ENCODE data around the gene PGAM1. TPM values are rescaled to one million over a fixed set of nuclear protein-coding genes. Genes with fewer than 3 reads are reported as not detected.
"Not testable (repeated sequence)": the region's sequence is repeated elsewhere in the genome, so short reads cannot be mapped to it uniquely, and the experiment has no call there.

PGAM1 gene
- total RNA-seq, 1 donor from 2014 or later: 433 TPM

DNA sequence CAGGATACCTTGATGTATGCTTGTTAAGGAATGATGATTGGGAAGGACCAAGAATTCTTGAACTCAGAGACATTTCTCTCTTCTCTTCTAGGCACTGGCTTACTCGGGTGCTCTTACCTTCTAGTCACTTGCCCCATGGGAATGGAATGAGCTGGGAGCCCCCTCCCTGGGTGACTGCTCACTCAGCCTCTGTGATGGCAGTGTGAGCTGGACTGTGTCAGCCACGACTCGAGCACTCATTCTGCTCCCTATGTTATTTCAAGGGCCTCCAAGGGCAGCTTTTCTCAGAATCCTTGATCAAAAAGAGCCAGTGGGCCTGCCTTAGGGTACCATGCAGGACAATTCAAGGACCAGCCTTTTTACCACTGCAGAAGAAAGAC is 30.7 kb downstream of the PGAM1 start:
- no peak for DNase-seq (ENCODE audit: low read depth)

DNA sequence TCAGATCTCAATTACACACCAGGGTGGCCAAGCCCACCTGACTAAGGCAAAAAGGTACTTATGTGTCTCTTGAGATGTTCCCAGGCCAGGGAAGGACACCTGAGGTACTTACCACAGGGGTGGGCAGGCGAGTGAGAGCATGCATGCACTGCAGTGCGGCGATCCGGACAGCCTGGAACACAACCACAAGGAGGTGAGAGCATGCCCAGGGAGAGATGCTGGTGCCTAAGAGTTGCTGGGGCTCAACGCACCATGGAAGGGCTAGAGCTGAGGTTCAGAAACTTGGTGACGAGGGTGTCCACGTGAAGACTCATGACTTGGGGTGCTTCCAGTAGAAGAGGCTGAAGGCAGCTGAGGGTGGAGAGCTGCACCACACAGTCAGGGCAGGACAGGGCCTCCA is 33.1 kb downstream of the PGAM1 start:
- no peak for DNase-seq (ENCODE audit: low read depth)

DNA sequence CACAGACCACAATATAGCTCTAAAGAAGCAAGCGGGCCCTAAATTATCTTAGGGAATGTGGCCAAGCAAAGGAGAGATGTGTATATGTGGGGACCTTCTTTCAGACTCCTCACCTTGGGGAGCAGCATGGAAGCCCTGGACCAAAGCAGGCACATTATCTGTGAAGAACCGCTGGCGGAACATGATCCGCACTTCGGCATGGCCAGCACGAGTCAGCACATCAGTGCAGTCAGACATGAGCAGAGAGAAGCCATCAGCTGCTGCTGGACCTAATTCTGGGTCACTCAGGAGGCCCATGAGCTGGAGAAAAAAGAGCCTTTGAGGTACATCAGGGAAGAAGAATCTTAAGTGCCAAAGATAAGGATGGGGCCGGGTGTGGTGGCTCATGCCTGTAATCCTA is 33.9 kb downstream of the PGAM1 start:
- no peak for DNase-seq (ENCODE audit: low read depth)

DNA sequence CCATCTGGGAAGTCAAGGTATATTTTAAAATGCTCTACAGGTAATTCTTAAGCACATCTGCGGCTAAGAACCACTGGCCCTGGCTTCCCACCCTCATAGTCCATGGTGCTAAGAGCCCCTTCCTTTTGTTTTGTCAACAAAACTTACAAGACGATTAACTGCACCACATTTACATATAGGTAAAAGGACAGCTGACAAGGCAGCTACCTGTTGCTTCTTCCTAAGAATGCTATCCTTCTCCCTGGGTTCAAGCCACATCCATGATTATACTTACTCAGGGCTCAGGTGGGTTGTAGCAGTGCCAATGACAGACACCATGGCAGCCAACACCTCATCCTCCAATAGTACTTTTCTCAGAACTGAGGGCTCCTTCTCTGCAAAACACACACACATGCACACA is 36.3 kb downstream of the PGAM1 start:
- no peak for DNase-seq (ENCODE audit: low read depth)

DNA sequence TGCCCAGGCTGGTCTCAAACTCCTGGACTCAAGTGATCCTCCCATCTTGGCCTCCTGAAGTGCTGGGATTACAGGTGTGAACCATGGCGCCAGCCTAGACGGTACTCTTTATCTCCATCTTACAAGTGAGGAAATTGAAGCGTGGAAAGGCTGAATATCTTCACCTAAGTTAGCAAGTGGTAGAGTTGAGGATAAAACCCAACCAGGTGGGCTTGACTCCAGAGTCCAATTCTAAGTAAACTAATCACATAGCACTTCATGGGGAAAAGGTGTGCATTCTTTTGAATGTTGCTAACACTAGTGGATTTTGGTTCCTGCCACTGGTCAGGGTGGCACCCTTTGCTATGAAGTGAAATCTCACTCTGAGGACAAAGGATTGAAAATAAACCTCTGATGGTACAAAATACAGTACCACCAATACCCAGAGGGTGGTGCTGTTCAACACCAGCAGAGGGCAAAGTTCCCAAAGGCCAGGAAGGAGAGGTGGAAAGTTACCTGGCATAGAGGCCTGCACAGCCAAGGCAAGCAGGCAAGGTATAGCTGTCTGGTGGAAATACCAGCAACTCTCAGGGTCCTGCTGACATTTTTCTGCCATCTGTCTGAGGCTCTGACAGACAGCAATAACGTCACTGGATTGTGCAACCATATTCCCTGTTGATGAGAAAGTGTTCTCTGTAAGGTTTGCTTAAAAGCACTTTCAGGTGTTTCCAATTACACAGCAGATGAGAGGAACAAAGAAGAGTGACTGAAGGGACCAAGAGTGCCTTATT is 37.6 kb downstream of the PGAM1 start:
- peak; percentile 60 for DNase-seq (ENCODE audit: low read depth)

DNA sequence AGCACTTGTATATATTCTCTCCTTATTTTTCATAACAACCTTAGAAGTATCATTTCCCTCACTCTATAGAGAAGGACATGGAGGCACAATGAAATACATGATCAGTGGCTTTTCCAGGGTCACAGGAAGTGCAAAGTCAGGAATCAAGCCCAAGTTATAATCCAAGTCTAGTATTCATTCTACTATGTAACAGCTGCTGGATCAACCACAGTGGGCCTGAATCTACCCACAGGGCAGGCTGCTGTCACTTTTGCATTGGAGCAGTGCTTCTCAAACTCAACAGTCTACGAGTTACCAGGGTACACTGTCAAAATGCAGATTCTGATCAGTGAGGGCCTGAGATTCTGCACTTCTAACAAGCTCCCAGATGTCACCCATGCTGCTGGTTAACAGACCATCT is 38.2 kb downstream of the PGAM1 start:
- DNase-seq (ENCODE audit: low read depth): no peak

DNA sequence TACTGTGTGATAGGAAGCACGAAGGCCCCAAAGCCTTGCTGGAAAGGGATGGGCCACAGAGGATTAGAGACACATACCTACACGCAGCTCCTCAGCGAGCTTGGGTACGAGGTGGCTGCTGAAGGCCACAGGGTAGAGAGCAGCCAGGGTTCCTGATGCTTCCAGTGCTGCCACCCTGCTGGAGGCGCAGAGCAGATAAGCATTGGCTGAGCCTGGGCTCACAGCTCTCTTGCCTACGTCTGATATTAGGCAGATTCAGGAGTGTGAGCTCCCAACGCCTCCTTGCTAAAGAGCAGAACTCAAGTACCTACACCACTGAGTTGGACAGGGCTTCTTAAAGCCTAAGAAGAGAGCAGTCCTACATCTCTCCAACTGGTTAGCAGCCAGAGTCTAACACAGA is 40.0 kb downstream of the PGAM1 start:
- DNase-seq (ENCODE audit: low read depth): no peak

DNA sequence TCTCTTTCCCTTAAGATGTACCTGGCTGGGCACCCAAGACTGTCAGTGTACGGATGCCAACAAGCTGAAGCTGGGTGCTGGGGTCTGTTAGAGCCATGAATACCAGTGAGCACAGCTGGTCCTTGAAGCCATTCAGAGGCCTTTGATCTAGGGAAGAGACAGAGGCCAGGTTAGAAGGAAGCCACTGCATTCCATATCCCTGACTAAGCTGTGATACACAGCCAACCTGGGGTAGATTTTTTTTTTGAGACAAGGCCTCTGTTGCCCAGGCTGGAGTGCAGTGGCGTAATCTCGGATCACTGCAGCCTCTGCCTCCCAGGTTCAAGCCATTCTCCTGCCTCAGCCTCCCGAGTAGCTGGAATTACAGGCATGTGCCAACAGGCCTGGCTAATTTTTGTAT is 40.8 kb downstream of the PGAM1 start:
- peak; percentile 56 for DNase-seq (ENCODE audit: low read depth)

DNA sequence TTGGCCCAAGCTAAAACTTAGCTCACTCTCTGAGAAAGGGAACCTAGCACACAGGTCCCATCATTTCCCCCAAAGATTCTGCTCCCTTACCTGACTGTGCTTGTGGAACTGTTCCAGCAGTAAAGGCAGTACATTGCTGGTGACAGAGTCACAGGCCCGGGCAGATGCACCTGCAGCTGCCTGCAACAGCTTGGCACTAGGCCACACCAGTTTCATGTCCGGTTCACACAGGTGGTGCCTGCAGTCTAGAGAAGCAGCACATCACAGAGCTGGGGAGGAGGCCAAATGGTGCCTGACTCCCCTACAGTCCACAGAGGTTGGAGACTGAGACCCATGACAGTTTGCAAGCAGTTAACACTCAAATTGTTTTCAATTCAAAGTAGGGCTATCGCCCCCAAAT is 42.2 kb downstream of the PGAM1 start:
- DNase-seq (ENCODE audit: low read depth): no peak

DNA sequence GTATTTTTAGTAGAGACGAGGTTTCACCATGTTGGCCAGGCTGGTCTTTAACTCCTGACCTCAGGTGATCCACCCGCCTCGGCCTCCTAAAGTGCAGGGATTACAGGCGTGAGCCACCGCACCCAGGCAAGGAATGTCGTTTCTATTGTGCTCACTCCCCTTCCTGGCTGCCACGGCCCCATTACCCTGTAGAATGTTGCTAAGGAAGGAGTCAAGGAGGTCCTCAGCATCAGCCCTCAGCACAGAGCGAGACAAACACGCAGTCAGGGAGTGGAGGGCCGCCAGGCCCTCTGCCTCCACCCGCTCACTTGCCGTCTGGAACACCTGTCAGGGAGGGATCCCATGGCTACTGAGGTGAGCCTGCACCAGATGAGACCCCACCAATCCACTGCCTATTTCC is 42.8 kb downstream of the PGAM1 start:
- DNase-seq (ENCODE audit: low read depth): not testable (repeated sequence)

DNA sequence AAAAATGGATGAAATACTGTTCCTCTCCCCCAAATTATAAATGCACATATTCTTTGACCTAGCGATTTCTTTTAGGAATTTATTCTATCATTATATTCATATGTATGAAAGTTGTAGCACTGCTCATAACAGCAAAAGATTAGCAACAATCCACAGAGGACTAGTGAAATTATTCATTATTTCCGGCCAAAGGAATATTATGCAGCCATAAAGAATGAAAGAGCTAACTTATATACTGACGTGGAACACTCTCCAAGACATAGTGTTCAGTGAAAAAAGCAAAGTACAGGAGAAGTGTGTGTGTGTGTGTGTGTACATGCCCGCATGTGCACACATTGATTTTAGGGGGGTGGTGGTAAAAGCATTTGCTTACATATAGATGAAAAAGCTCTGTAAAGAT is 48.9 kb downstream of the PGAM1 start:
- DNase-seq (ENCODE audit: low read depth): no peak

DNA sequence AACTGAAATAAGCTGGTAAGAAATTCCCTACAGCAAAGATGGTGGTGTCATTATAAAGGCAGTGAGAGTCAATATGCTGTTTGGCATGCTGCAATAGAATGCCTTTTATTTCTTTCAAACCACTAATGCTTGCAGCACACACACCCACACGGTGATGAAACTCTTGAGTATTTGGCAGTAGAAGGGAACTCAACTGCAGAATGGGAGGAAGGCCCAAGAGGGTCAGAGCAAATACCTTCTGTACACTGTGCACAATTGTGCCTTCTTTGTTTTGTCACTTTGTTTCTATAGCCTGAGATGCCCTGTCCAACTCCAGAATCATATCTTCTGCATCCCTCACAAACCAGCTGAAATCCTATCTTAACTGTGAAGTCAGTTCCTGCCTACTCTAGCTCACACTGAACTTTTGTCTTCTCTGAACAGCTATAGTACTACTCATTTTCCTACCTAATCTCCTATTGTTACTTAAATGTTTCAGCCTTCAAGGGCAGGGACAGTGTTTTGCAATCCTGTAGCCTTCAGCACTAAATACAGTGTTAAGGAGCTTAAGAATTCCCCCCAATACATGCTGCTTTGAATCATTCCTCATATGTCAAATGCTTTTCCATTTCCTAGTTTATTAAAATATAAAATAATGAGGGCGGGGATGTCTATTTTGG is 50.1 kb downstream of the PGAM1 start:
- DNase-seq (ENCODE audit: low read depth): peak; percentile 73

DNA sequence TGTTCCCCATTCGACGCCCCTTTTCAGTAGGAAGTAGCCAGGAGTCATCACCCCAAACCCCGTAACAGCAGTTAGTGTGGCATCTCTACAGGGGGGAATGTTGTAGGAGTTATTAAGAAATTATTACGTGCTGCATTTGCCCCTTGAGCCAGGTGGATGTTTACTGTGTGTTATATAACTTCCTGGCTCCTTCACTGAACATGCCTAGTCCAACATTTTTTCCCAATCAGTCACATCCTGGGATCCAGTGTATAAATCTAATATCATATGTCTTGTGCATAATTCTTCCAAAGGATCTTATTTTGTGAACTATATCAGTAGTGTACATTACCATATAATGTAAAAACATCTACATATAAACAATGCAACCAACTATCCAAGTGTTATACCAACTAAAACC is 53.4 kb downstream of the PGAM1 start:
- not testable (repeated sequence) for DNase-seq (ENCODE audit: low read depth)

DNA sequence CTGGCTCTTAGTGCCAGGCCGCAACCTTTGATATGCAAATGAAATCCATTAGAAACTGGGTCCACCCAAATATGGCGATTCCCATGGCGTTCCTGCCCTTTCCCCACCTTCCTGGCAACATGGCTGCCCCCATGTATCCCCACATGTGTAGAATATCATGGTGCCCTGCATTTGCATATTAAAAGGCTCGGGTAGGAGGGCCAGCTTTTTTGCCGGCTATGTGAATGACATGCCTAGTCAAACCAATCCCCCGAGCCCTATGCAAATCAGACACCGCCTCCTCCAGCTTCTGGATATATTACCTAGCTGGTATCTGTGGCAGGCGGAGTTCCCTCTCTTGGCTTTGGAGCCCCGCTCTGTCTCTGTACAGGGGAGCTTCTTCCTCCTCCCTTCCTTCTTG is 53.9 kb downstream of the PGAM1 start:
- DNase-seq (ENCODE audit: low read depth): no peak

DNA sequence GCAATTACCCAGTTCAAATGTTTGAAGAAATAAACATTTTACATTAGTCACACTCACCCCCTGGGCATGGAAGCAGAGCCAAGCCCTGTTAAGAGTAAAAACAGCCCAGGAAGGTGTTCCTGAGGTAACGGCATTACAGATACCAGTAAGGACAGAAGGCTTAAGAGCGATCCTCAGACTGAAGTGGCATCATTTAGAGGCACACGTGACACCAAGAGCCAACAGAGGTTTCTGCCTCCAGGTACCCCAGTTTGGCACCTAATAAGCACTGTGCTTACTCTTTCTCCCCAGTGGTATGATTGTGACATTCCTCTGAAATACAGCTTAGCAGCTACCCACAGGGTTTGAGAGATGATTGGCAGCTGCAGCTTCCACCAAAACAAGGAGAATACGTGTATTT is 55.1 kb downstream of the PGAM1 start:
- peak; percentile 68 for DNase-seq (ENCODE audit: low read depth)

DNA sequence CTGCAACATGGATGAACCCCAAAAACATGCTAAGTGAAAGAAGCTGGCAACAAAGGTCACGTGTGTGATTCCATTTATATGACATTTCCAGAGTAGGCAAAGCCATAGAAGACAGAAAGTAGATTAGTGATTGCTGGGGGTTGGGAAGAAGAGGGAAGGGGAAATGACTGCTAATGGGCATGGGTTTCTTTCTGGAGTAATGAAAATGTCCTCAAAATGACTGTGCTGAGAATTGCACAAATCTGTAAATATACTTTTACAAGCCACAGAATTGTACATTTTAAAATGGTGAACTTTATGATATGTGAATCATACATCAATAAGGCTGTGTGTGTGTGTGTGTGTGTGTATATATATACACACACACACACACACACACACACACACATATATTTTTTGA is 56.4 kb downstream of the PGAM1 start:
- no peak for DNase-seq (ENCODE audit: low read depth)

Other genes starting within 250 kb of the PGAM1 start
- under 0.01 TPM in 1 of 2 replicates, not detected in the other for gene SLIT1, start 240.2 kb upstream of the PGAM1 start, total RNA-seq
- 3.2 and 3.6 TPM in 2 replicates for gene ARHGAP19, start 133.6 kb upstream of the PGAM1 start, total RNA-seq
- 0.52 and 3.5 TPM in 2 replicates for gene FRAT1, start 106.9 kb upstream of the PGAM1 start, total RNA-seq
- gene FRAT2, start 91.5 kb upstream of the PGAM1 start, total RNA-seq: 7.8 and 15.0 TPM in 2 replicates
- gene RRP12, start 24.9 kb upstream of the PGAM1 start, total RNA-seq: 22.6 and 29.2 TPM in 2 replicates
- 26.5 and 35.3 TPM in 2 replicates for gene EXOSC1, start 19.8 kb downstream of the PGAM1 start, total RNA-seq
- gene ZDHHC16, start 20.0 kb downstream of the PGAM1 start, total RNA-seq: 30.2 and 39.2 TPM in 2 replicates
- gene MMS19, start 72.2 kb downstream of the PGAM1 start, total RNA-seq: 67.9 and 95.0 TPM in 2 replicates
- 21.5 and 27.9 TPM in 2 replicates for gene UBTD1, start 72.7 kb downstream of the PGAM1 start, total RNA-seq
- 31.3 and 35.9 TPM in 2 replicates for gene ANKRD2, start 146.6 kb downstream of the PGAM1 start, total RNA-seq
- gene HOGA1, start 158.2 kb downstream of the PGAM1 start, total RNA-seq: 72.3 and 121 TPM in 2 replicates
- gene C10orf62, start 163.5 kb downstream of the PGAM1 start, total RNA-seq: 0.35 and 3.2 TPM in 2 replicates
- gene MORN4, start 207.3 kb downstream of the PGAM1 start, total RNA-seq: 1.7 and 3.5 TPM in 2 replicates
- 26.9 and 34.0 TPM in 2 replicates for gene PI4K2A, start 214.5 kb downstream of the PGAM1 start, total RNA-seq

Measured in renal cortical epithelial cell (primary cell).